GM21381 (cell line): Measurements from ENCODE around the gene CUL1.

ENCODE experiments used
- ATAC-seq: cut with Tn5 transposase; IDR thresholded peaks from one replicate; pipeline ENCODE4 v1.9.1; 2021; ENCODE audit warnings: mild to moderate bottlenecking, moderate library complexity; ENCODE audit not compliant: unreplicated experiment

Gene CUL1

DNA sequence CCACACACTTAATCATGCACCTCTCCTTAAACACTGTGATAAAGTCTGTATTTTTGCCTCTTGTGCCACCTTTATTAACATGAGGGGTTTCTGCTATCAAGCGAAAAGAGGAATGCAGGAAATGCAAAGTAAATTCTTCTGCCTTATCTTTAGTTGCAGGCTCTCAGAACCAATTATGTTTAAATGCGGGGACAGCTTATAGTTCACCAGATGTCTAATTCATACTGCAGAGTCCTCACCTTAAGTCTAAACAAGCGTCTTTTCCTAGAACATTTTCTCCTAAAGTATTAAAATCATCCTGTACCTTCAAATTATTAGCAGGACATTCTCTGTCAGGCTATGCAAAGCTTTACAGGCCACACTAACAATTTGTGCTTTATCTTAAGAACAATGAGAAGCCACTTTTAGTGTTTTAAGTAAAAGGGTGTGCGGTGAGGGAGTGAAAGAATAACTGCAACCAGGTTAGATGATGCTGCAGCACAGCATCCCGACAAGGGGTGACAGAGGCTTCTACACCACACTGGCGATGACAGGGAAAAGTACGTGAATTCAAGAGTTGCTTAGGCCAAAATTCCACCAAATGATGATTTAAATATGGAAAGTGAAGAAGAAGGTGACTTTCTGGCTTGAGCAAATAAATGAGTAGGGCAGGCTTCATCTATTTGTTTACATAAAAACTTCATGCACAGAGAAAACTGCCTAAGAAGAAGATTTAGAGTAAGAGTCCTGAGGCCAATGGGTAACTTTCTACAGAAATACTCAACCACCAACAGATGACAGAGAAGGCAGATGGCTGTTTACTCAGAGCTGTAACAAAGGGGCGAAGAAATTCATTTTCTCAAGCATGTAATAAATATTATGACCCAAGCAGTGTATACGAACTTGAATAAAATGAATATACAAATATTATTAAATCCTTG, 149.4 kb downstream of the CUL1 start:
- no peak for ATAC-seq

DNA sequence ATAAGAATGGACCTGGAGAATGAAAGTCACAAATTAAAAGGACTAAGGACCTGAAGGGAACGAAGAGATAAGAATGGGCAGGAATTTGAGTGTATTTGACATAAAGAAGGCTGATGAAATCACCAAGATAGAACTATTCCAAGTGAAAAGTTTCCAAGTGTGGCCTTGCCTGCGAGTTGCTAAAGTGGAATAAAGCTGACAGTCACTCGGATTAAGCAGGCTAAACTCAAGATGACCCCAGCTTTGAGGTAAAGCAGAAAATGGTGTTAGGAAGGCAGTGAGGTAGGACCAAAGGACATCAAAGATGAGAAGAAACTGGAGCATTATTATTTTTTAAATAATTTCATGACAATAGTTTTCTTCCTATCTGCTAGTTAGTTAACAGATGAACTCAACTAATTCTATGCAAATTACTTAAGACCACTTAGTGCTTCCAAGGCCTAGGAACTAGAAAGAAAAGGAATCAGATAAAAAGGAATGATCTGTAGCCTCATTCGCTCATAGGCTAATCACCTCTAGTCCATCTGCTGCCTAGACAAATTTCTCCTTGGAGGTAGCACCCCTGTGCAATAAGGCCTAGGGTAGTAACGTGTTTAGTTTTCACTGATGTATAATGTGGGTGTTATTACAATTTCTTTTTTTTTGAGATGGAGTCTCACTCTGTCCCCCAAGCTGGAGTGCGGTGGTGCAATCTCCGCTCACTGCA, 150.8 kb downstream of the CUL1 start:
- ATAC-seq = no peak

DNA sequence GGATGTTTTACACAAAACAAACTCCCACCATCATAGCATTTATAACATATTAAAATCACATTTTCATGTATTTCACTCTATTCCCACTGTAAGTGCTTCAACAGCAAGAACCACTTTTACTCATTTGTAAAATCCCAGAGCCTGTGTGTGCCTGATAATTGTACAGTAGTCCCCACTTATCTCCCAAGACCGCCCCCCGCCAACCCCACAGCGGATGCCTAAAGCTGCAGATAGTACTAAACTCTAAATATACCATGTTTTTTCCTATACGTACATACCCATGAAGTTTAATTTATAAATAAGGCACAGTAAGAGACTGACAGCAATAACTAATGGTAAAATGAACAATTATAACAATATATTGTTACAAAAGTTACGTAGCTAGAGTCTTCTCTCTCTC, 151.9 kb downstream of the CUL1 start:
- no peak for ATAC-seq
